H1 (cell line): ENCODE measurements around the gene OR5C1. TPM values are rescaled to one million over a fixed set of nuclear protein-coding genes. Genes with fewer than 3 reads are reported as not detected.

ENCODE experiments used
- CTCF ChIA-PET: fragments of 300-600 bp; sonication (Branson Sonifier 250); formaldehyde crosslinking; loops from one replicate; lab custom pipeline; 2021; ENCODE audit not compliant: partially characterized antibody; lab: Charles Lee
- POLR2A ChIA-PET: fragments of 300-600 bp; sonication (Branson Sonifier 250); formaldehyde crosslinking; loops from one replicate; lab custom pipeline; 2021; ENCODE audit warnings: inconsistent platforms; ENCODE audit not compliant: partially characterized antibody; lab: Charles Lee
- DNase-seq, 2 experiments: peaks; one replicate each; pipeline versions ENCODE4 v3.0.0 to v3.0.0-alpha.2; 2010 to 2022; ENCODE audit warnings: low spot score in 2 of 2, low read depth in 1 of 2, mixed read lengths in 1 of 2
- FAIRE-seq: peaks from 2 replicates; lab custom pipeline; 2011; peaks lifted over from hg19 to GRCh38; lab: Jason Lieb, UNC
- H2AFZ ChIP-seq: 2 replicates; pipeline ENCODE4 v1.8.1; 2012; ENCODE audit warnings: low read length, inconsistent platforms
- H2AK5ac ChIP-seq: 2 replicates; pipeline ENCODE4 v1.6.1; 2013; ENCODE audit warnings: low read depth, low read length
- H2BK120ac ChIP-seq: replicated peaks from 2 replicates; pipeline ENCODE3; 2013; ENCODE audit warnings: low read depth, low read length, inconsistent platforms
- H2BK12ac ChIP-seq: 2 replicates; pipeline ENCODE4 v1.6.1; 2013; ENCODE audit warnings: low read depth, low read length
- H2BK15ac ChIP-seq: 2 replicates; pipeline ENCODE4 v1.6.1; 2013; ENCODE audit warnings: low read length
- H2BK20ac ChIP-seq: 2 replicates; pipeline ENCODE4 v1.6.1; 2013; ENCODE audit warnings: low read length
- H2BK5ac ChIP-seq: 2 replicates; pipeline ENCODE4 v1.6.1; 2013; ENCODE audit warnings: low read depth, low read length
- H3K14ac ChIP-seq: 2 replicates; pipeline ENCODE4 v1.6.1; 2013; ENCODE audit warnings: inconsistent platforms; ENCODE audit not compliant: insufficient read length
- H3K18ac ChIP-seq: 2 replicates; pipeline ENCODE4 v1.6.1; 2013; ENCODE audit warnings: low read length; ENCODE audit errors: extremely low read depth
- H3K23ac ChIP-seq: 2 replicates; pipeline ENCODE4 v1.6.1; 2013; ENCODE audit warnings: inconsistent platforms; ENCODE audit not compliant: insufficient read length
- H3K23me2 ChIP-seq: 2 replicates; pipeline ENCODE4 v1.6.1; 2013; ENCODE audit warnings: low read depth, low read length
- H3K27ac ChIP-seq: 2 replicates; pipeline ENCODE4 v1.6.1; 2011; ENCODE audit warnings: low read depth, low read length, inconsistent platforms
- H3K27me3 ChIP-seq, 4 experiments: replicated peaks in 1 of 4; 1 replicate in 1 of 4; 2 replicates in 3 of 4; pipeline versions ENCODE4 v1.6.1 to v1.8.1; 2011 to 2013; ENCODE audit warnings: low read length in 3 of 4, mild to moderate bottlenecking in 3 of 4, inconsistent platforms in 2 of 4, mixed read lengths in 2 of 4, moderate library complexity in 1 of 4; ENCODE audit not compliant: control insufficient read depth in 3 of 4, insufficient read depth in 3 of 4; ENCODE audit errors: extremely low read depth in 1 of 4
- H3K36me3 ChIP-seq, 4 experiments: 2 replicates each; pipeline versions ENCODE4 v1.6.1 to v1.8.1; 2011 to 2013; ENCODE audit warnings: mild to moderate bottlenecking in 4 of 4, low read length in 3 of 4, moderate library complexity in 2 of 4, control low read depth in 1 of 4, inconsistent platforms in 1 of 4; ENCODE audit not compliant: insufficient read depth in 4 of 4, control insufficient read depth in 2 of 4
- H3K4ac ChIP-seq: replicated peaks from 2 replicates; pipeline ENCODE3; 2013; ENCODE audit warnings: low read length, low read depth, mixed read lengths, inconsistent platforms; ENCODE audit not compliant: insufficient read length
- H3K4me1 ChIP-seq, 4 experiments: replicated peaks in 1 of 4; 1 replicate in 1 of 4; 2 replicates in 3 of 4; pipeline versions ENCODE4 v1.6.1 to v1.8.1; 2011 to 2013; ENCODE audit warnings: low read length in 3 of 4, inconsistent platforms in 2 of 4, mixed read lengths in 1 of 4; ENCODE audit not compliant: insufficient read depth in 4 of 4, control insufficient read depth in 3 of 4
- H3K4me2 ChIP-seq, 2 experiments: 2 replicates each; pipeline versions ENCODE4 v1.6.1 to v1.8.1; 2011 to 2013; ENCODE audit warnings: low read depth in 2 of 2, low read length in 2 of 2, control low read depth in 1 of 2, inconsistent platforms in 1 of 2, mild to moderate bottlenecking in 1 of 2; ENCODE audit not compliant: insufficient read depth in 1 of 2
- H3K4me3 ChIP-seq, 4 experiments: fragments of 200-600, 300-600 bp in 1 of 4; sonication (generic), shearing (Covaris generic), sonication (Bioruptor Twin) in 1 of 4; 2 replicates each; pipeline versions ENCODE4 v1.5.1 to v1.8.1; 2011 to 2016; ENCODE audit warnings: low read length in 4 of 4, low read depth in 3 of 4, control low read depth in 2 of 4, inconsistent platforms in 2 of 4, mild to moderate bottlenecking in 2 of 4, mixed read lengths in 1 of 4, moderate library complexity in 1 of 4; ENCODE audit not compliant: insufficient read depth in 2 of 4; ENCODE audit errors: extremely low read depth in 1 of 4
- H3K56ac ChIP-seq: replicated peaks from 2 replicates; pipeline ENCODE3; 2013; ENCODE audit warnings: low read depth, mild to moderate bottlenecking, mixed read lengths, low read length, inconsistent platforms; ENCODE audit not compliant: insufficient read length
- H3K79me1 ChIP-seq: 2 replicates; pipeline ENCODE4 v1.6.1; 2013; ENCODE audit warnings: low read depth, low read length, control low read depth
- H3K79me2 ChIP-seq, 2 experiments: 2 replicates each; pipeline versions ENCODE4 v1.6.1 to v1.8.1; 2012 to 2013; ENCODE audit warnings: low read length in 2 of 2, mild to moderate bottlenecking in 2 of 2, inconsistent platforms in 1 of 2; ENCODE audit not compliant: insufficient read depth in 2 of 2, control insufficient read depth in 1 of 2
- H3K9ac ChIP-seq, 4 experiments: replicated peaks in 1 of 4; 1 replicate in 1 of 4; 2 replicates in 3 of 4; pipeline versions ENCODE4 v1.6.1 to v1.8.1; 2011 to 2013; ENCODE audit warnings: low read depth in 3 of 4, low read length in 3 of 4, control low read depth in 2 of 4, mild to moderate bottlenecking in 2 of 4, moderate library complexity in 2 of 4, inconsistent platforms in 1 of 4; ENCODE audit errors: extremely low read depth in 1 of 4
- H3K9me3 ChIP-seq, 2 experiments: 2 replicates each; pipeline versions ENCODE4 v1.6.1 to v1.8.1; 2012 to 2013; ENCODE audit warnings: mild to moderate bottlenecking in 2 of 2, moderate library complexity in 2 of 2, control low read depth in 1 of 2, inconsistent platforms in 1 of 2, low read depth in 1 of 2, low read length in 1 of 2, mixed read lengths in 1 of 2; ENCODE audit not compliant: insufficient read depth in 2 of 2
- H4K20me1 ChIP-seq, 2 experiments: replicated peaks in 1 of 2; 2 replicates each; pipeline versions ENCODE3 to v1.8.1; 2011 to 2013; ENCODE audit warnings: inconsistent platforms in 2 of 2, low read length in 2 of 2, mild to moderate bottlenecking in 1 of 2; ENCODE audit not compliant: insufficient read depth in 2 of 2, control insufficient read depth in 1 of 2
- H4K5ac ChIP-seq: 2 replicates; pipeline ENCODE4 v1.6.1; 2013; ENCODE audit warnings: low read length, low read depth, mixed read lengths, inconsistent platforms; ENCODE audit not compliant: insufficient read length
- H4K8ac ChIP-seq: 2 replicates; pipeline ENCODE4 v1.8.0; 2013; ENCODE audit warnings: mild to moderate bottlenecking, moderate library complexity, low read length, inconsistent platforms; ENCODE audit not compliant: insufficient read depth; ENCODE audit errors: extremely low read depth
- H4K91ac ChIP-seq: replicated peaks from 2 replicates; pipeline ENCODE3; 2013; ENCODE audit warnings: low read length, mixed read lengths, inconsistent platforms; ENCODE audit not compliant: insufficient read length
- CBX8 ChIP-seq: fragments of 300-800, 300-1000 bp; sonication (generic); IDR thresholded peaks from 2 replicates; pipeline ENCODE4 v1.7.1; 2016; ENCODE audit warnings: low read depth, low read length, borderline replicate concordance
- CTBP2 ChIP-seq: IDR thresholded peaks from 2 replicates; pipeline ENCODE4 v1.7.0; 2011; ENCODE audit warnings: borderline replicate concordance, mild to moderate bottlenecking, moderate library complexity, mixed read lengths, low read length; ENCODE audit not compliant: insufficient read depth, insufficient read length
- EZH2 ChIP-seq: fragments of 200-600 bp; sonication (generic); IDR thresholded peaks from 2 replicates; pipeline ENCODE4 v1.7.1; 2012; ENCODE audit warnings: low read depth, mild to moderate bottlenecking, moderate library complexity, low read length, inconsistent platforms; ENCODE audit not compliant: severe bottlenecking
- HDAC2 ChIP-seq, 2 experiments: fragments of 300-600 bp in 1 of 2; sonication (generic) in 1 of 2; IDR thresholded peaks; 2 replicates each; pipeline ENCODE4 v1.6.1; 2011 to 2012; ENCODE audit warnings: low read depth in 2 of 2, low read length in 2 of 2, mild to moderate bottlenecking in 2 of 2, moderate library complexity in 2 of 2, borderline replicate concordance in 1 of 2, inconsistent platforms in 1 of 2
- KDM1A ChIP-seq: fragments of 200-600, 300-600 bp; sonication (generic); IDR thresholded peaks from 2 replicates; pipeline ENCODE4 v1.7.1; 2016; ENCODE audit warnings: mild to moderate bottlenecking, low read length, borderline replicate concordance
- KDM4A ChIP-seq: IDR thresholded peaks from one replicate; pipeline ENCODE4 v1.7.1; 2012; ENCODE audit warnings: low read depth, mild to moderate bottlenecking, moderate library complexity, low read length, inconsistent platforms; ENCODE audit not compliant: severe bottlenecking
- PHF8 ChIP-seq: fragments of 200-600 bp; sonication (generic); conservative IDR thresholded peaks from 2 replicates; pipeline ENCODE4 v1.7.1; 2012; ENCODE audit warnings: low read depth, mild to moderate bottlenecking, inconsistent platforms, low read length, moderate library complexity
- SAP30 ChIP-seq: fragments of 300-600 bp; sonication (generic); IDR thresholded peaks from 2 replicates; pipeline ENCODE4 v1.7.1; 2012; ENCODE audit warnings: low read length, moderate library complexity, mild to moderate bottlenecking, inconsistent platforms; ENCODE audit not compliant: insufficient read depth, insufficient replicate concordance
- TEAD4 ChIP-seq: IDR thresholded peaks from 2 replicates; pipeline ENCODE4 v1.6.1; 2012; ENCODE audit warnings: low read depth, low read length, inconsistent platforms, mixed read lengths
- WGBS, 2 experiments: shearing (Covaris generic) in 1 of 2; methylation state at CpG; one replicate each; pipeline versions ENCODE4 v1.1.6 to v1.1.7; 2013 to 2015; ENCODE audit warnings: low lambda C conversion rate in 2 of 2, mixed read lengths in 2 of 2, inconsistent platforms in 1 of 2, low coverage in 1 of 2, missing lambda C conversion rate in 1 of 2; ENCODE audit not compliant: insufficient replicate concordance in 2 of 2, insufficient coverage in 1 of 2, insufficient read length in 1 of 2; ENCODE audit errors: extremely low coverage in 1 of 2, missing lambda C conversion rate in 1 of 2; 5-methylcytosine and 5-hydroxymethylcytosine counted together
- polyA plus RNA-seq, 7 experiments: library from polyadenylated mRNA; depleted of rRNA in 3 of 7; stranded (reverse) in 5 of 7; unstranded in 2 of 7; fragments of >200 nt in 5 of 7; fragments of 200-250 nt in 2 of 7; gene quantifications; 1 replicate in 5 of 7; 2 replicates in 1 of 7; 4 replicates in 1 of 7; pipeline versions ENCODE4 v1.2.1 to v1.2.3, GENCODE V29; 2011 to 2013; ENCODE audit warnings: missing spikeins in 2 of 7, mixed read lengths in 2 of 7
- total RNA-seq: library from RNA; stranded (reverse); fragmentation: NEBNext Ultra II Directional; extraction: Animal tissue kit (Norgen Biotek cat#: 25700); gene quantifications from 2 replicates; pipeline ENCODE4 v1.2.1, GENCODE V29; 2021

OR5C1 gene
- total and polyA plus RNA-seq, 2 of the 8 experiments (the other 6 are each of a cell fraction or from before 2014, with no cell fraction given) = not detected

GRCh38 chr9:122781671-122782070 is 7.1 kb upstream of the OR5C1 start:
- ChIA-PET CTCF (no interaction called here), POLR2A (no interaction called here)
- Histone ChIP-seq H3K79me1 (no peaks in the 10 kb centered on the region), H3K9ac (no peak overlapping the region), H4K20me1 (no peaks in the 10 kb centered on the region), H3K23ac (no peak overlapping the region), H3K4me2 (no peak overlapping the region), H2BK5ac (no peak overlapping the region), H2BK12ac (no peak overlapping the region), H4K8ac (no peak overlapping the region), H2BK120ac (no peak overlapping the region), H3K27ac (no peak overlapping the region), H3K14ac (no peak overlapping the region), H2AK5ac (no peak overlapping the region), H3K4ac (no peak overlapping the region), H3K27me3 (no peaks in the 10 kb centered on the region), H3K4me3 (no peak overlapping the region), H4K91ac (no peak overlapping the region), H2BK15ac (no peak overlapping the region), H3K9me3 (peaks cover 45 to 59% of the 10 kb centered on the region in 2 experiments), H2AFZ (no peak overlapping the region), H3K56ac (no peak overlapping the region), H3K4me1 (no peaks in the 10 kb centered on the region), H4K5ac (no peak overlapping the region), H2BK20ac (no peak overlapping the region), H3K79me2 (no peaks in the 10 kb centered on the region), H3K18ac (no peak overlapping the region), H3K23me2 (no peaks in the 10 kb centered on the region), H3K36me3 (no peaks in the 10 kb centered on the region; a peak in 1 of 8 replicates)
- DNase-seq (no peak), FAIRE-seq (no peak)
- 67% methylated on average over 3 of the region's 3 CpGs; no CpG with 5 or more reads in 1 of the 2 experiments for WGBS, 2 experiments
- no peak for TF ChIP-seq EZH2
- TF ChIP-seq PHF8 = no peak
- no peak for TF ChIP-seq HDAC2 (IDR thresholded peaks at IDR 0.05; ENCODE audit: borderline replicate concordance in 1 of 2, low read depth in 2 of 2, low read length in 2 of 2)
- TF ChIP-seq TEAD4 = no peak
- TF ChIP-seq KDM4A = no peak
- TF ChIP-seq CBX8 = no peak
- TF ChIP-seq CTBP2 = no peak
- TF ChIP-seq KDM1A = no peak
- TF ChIP-seq SAP30 = no peak
